NCI-H187 treated with DMSO at 0.1 percent for 48 hours (cell line): ENCODE measurements around the gene MAP7D2.

Source experiments
- DNase-seq: peaks from one replicate; lab custom pipeline; 2025; lab: John Stamatoyannopoulos, UW

MAP7D2 gene

DNA sequence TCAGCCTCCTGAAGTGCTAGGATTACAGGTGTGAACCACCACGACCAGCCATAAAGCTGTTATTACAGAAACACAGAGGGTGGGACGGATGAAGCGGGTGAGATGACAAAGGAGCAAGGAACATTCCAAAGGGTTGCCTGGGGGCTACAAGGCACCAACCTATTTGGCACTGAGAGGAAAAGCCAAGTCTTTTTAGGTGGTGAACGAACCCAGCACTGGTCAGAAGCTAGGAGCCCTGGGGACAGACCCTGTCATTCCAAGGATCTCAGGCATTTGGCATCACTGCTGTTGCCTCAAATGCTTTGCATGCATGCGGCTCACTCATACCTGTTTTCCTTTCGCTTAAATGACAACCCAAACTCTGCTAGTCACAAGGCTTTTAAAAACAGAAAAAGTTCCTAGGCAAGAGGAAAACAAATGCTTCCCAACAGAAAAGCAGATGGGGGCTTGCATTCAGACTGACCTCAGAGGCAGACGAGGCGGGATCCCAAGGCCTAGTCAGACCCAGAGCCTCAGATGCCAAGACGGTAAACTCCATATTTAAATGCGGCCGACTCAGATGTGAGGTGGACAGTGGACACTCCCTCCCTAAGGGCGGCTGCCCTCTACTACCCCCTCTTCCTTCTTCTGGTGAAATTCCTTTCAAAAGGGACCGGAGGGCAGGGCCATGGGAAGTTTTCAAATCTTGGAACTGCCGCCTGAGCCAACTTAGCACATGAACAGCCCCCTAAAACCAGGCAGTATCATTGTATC, 4.5 kb downstream of the MAP7D2 start:
- no peak for DNase-seq

DNA sequence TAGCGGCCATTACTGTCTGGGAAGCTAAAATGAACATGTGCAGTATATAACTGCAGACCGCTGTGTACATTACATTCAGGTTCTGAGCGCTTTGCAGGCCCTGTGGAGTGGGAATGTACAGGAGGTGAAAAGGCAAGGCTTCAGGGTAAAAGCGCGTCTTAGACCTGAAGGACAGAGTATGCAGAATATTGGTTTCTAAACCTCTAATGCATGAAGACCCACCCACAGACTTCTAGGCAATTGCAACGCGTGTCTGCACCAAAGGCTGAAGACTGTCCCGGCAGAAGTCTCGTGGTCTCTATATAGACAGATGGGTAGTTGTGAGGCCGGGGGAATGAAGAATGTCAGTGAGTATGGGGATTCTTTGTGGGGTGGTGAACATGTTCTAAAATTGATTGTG, 5.4 kb downstream of the MAP7D2 start:
- DNase-seq: no peak

DNA sequence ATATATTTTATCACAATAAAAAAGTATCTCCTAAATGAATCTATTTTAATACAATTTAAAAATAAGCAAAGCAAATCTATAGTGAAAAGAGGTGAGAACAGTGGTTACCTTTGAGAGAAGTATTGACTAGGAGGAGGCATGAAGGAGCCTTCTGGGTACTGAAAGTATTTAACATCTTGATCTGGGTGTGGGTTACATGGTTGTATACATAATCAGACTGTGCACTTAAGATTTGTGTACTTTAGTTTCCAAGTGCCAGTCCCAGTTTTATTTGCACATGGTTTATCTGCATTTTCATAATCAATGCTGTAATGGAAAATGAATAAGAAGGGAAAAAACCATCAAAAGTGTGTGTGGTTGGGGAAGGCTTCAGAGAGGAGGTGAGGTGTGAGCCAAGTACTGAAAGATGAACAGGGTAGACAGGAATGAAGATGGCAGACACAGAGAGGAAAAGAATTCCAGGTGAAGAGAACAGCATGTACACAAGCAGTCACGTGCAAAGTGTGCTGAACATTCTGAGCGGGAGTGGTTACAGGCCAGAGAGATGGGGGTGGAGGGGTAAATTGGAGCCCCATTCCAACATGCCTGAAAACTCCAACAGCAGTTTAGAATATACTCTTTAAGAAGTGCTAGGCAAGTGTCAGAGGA, 14.6 kb downstream of the MAP7D2 start:
- no peak for DNase-seq

DNA sequence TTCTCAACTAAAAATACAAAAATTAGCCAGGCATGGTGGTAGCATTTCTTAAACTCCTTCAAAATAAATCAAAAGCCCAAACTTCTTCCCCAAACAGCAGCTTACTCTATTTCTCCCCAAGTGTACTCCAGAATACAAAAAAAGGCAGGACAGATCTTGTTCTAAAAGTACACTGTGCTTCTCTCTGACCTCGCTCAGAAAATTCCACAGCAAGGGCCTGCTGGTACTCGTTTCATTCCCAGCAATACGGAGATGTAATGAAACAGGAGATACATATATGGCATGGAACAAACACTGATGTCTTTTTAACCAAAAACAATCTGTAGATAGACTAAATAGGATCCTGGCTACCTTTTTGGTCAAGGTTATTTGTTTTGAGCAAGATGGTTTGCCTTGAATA, 25.2 kb downstream of the MAP7D2 start:
- no peak for DNase-seq

DNA sequence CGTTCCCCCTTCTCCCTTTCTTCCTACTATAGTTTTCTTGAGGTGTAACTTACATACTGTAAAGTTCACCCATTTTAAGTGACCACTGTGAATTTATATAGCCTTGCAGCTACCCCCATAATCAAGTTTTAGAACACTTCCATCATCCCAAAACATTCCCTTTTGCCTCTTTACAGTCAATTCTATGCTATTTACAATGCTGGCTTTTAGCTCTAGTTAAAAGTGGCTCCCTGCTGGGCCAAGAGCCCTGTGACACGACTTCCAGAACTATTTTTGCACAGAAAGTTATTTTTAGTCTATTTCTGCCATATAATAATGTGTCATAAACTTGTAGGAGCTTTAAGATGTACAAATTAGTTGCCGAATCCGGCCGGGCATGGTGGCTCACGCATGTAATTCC, 26.9 kb downstream of the MAP7D2 start:
- DNase-seq: no peak

DNA sequence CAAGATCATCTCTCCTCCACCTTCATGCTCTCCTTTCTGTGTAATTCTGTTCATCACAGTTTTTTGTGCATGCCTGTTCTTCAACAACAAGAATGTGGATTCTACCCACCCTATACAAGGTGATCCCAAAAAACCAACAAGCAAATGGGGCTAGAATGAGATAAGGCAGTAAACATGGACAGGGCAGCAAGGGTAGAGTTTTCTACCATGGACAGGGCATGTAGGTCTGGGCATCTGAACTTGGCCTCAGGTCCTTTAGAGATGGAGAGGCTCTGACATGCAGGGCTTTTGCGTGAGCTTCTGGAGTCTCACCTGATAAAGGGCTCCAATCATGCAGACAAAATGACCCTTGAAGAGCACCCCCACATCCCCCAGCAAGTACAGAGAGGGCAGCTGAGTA, 36.4 kb downstream of the MAP7D2 start:
- DNase-seq: no peak

DNA sequence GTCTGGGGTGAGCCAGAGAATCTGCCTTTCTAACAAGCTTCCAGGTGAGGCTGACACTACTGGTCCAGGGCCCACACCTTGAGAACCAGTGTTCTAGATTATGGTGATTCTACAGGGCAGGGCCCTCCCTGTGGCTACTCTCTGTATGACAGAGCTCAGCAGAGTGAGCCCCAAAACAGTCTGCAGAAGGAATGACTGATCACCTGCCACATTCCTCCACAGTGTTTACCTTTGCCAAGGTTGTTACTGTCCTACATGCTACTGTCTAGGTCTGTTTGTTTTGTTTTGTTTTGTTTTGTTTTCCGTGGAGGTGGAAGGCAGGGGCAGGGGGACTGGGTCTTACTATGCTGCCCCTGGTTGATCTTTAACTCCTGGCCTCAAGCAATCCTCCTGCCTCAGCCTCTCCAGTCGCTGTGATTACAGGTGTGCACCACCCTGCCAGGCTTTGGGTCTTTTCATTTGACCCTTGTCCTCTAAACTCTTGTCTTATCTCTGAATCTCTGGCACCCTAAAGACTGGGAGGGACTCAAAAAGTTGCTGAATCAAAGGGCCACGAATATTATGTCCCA, 45.1 kb downstream of the MAP7D2 start:
- DNase-seq: no peak

DNA sequence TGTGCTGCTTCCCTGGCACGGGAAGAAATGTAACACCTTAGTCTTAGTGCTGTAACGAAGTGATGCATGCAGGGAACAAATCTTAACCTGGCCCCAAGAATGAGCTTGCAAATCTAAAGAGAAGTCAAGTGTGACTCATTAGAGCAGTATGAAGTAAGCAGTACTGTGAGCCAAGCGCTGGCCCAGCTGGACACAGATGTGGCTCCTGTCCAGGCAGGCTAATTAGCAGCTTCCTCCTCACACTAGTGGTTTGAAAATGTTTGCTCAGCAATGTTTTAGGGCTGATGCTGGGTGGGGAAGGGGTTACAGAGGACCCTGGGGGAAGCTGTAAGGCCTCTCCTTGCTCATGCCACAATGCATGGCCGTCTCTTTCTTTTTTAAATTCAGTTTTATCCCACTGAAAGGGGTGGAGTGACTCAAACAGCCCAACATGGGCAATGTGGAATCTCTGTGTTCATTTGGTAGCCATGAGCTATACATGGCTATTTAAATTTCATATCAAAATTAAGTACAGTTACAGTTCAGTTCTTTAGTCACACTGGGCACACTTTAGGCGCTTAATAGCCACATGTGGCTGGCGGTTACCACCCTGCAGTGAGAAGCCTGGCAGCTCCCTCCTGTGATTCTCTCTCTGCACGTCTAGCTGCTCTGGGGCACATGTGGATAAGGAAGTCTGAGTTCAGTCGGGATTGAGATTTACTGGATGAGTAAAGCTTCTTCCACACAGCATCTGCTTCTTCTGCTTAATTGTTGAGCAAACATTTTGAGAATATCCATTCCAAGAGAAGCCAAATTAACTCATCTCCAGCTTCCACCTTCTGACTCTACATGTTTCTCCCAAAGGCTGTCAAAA, 48.8 kb downstream of the MAP7D2 start:
- no peak for DNase-seq

DNA sequence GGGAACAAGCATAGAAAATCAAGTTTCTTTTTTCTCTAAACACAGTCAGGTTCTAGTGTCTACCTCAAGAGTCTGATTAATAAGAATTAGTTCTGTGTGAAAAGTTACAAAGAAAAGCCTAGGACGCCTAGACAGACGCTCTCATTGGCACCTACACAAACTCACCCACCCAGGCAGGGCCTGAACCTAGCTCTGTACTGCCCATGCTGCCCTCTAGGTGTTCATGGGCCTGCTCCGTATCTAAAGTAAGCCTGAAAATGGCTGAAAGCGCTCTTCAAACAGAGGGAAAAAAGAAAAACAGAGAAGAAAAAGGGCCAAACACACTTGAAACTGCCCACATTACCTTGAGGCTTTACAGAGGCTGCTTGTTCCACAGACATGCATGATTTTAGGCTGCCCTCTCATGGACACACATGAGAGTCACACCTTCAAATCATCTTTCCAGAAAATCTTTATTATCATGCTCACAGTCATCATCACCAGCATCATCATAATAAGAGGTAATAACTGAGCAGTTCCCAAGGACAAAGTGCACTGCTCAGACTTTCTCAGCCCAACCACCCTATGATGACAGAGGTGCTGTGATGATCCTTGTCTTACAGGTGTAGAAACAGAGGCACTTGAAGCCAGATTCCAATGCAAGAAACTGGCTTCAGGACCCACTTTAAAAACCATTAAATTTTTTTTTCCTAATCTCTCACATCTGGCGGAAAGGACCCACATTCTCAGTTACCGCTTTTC, 49.6 kb downstream of the MAP7D2 start:
- DNase-seq: no peak

DNA sequence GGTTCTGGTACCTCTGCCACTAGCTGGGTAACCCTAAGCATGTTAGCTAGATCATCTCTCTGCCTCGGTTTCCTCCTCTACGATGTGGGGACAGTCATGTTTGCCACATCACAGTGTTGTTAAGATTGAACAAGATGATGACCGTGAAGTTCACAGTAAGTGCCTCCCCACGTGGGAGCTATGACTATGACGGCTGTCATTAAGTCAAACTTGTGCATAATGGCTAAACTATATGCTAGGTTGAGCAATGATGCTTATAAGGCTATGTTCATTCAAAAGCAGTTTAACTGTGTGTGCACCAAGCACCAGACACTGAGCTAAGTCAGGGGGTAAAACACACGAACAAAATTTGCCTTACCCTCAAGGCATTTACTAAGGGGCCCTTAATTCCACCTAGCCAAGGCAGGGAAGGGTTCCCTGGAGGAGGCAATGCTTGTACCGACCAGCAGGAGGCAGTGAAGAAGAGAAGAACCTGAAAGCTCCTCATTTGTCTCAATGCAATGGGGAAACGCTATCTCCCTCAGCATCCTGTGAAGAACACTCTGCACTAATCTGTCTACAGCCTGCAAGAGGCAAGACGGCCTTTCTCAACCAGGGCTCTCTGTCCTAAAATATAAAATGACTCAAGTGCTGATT, 52.9 kb downstream of the MAP7D2 start:
- no peak for DNase-seq

DNA sequence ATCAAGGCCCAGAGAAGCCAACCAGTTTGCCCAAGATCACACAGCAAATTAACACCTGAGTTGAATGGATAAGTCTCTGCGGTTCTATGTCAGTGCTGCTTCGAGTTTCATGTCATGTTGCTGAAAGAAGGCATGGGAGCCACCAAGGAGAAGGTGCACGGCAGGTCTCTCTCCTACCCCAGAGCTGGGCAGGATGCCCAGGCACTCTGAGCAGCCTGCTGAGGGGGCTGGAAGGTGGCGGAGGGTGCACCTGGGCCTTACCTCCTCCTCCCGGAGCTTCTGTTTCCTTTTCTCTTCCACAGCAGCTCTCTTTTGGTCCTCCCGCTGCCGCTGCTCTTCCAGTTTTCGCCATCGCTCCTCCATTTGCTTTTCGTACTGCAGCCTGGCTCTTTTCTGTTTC, 53.6 kb downstream of the MAP7D2 start:
- DNase-seq: no peak

DNA sequence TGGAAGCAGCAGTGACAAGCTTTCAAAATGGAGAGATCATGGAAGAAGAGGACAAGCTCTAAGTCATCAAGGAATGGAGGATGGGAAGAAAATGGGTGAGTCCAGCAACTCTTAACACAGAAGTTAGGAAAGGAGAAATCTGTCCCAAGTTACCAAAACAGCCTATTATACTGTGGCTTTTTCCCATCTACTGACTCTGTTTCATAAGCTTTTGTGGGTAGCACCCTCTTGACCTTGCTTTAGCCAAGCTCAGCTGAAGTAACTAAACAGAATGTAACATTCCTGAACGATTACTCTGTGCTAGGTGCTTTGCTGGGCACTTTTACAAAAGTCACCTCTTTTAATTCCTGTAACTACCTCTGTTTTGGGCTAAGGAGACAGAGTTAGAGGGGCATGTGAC, 54.9 kb downstream of the MAP7D2 start:
- DNase-seq: no peak

DNA sequence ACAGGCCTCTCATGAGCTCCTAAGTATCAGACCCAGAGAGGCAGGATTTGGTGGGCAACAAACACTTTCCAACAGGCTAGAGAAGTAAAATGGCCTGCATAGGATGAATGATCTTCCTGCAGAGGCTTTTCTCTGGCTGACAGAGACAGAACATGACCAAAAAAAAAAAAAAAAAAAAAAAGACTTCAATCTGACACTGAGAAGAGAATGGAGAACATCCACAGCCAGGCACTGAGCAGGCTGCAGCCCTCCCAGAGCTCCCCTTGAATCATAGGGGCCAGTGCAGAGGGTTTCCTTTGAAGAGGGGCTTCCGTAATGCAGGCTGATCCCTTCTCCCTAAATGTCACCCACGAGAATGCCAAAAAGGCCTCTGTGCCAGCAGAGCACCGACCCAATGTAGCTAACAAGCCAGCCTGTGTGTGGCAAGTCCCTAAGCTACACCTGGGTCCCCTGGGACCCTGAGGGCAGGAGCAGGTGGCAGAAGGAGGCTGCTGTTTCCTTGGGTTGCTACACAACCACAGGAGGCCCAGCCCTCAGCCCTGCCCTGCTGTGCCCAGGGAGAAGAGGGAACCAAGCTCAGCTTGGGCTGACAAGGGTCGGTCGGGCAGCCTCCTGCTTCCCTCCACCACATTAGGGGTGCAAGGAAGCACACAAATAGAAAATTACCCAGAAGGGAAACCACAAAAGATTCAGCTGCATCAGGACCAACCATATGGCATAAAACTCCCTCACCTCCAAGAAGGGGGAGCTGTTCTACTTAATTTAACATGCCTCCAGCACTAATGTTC, 55.6 kb downstream of the MAP7D2 start:
- DNase-seq: peak; percentile 24

DNA sequence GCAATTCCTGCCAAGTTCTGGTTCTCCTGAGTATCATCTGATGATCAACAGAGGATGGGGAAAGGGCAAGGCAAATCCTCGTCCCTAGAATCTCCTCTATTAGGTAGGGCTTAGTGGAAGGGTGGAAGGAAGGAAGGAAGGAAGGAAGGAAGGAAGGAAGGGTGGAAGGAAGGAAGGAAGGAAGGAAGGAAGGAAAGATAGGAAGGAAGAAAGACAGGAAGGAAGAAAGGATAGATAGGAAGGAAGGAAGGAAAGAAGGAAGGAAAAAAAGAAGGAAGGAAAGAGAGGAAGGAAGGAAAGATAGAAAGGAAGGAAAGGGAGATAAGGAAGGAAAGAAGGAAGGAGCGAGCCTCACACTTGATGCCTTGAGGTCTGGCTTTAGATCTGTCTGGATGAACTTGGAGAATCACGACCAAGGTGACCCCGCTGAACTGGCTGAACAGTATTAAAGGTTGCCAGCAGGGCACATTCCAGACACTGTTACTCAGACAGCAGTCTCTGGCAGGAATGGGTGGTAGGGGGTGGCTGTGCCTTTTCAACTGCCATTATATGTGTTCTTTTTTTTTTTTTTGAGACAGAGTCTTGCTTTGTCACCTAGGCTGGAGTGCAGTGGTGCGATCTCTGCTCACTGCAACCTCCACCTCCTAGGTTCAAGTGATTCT, 57.1 kb downstream of the MAP7D2 start:
- no peak for DNase-seq

DNA sequence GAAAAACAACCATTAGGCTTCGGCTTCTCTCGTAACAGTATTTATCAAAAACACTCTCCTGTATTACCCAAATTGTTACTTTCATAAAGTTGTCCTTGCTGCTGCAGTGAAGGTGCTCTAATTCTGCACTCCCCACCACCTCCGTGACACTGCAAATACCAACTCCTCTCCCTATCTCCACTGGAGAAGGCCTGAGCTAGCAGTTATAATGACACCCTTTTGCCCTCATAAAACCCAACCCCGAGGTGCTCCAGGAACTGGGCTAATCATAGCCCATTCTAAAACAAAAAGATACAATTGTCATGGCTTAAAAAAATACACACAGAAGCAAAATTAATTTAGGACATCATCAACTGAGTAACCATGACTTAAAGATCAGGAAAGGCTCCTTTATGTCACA, 59.2 kb downstream of the MAP7D2 start:
- DNase-seq: no peak

DNA sequence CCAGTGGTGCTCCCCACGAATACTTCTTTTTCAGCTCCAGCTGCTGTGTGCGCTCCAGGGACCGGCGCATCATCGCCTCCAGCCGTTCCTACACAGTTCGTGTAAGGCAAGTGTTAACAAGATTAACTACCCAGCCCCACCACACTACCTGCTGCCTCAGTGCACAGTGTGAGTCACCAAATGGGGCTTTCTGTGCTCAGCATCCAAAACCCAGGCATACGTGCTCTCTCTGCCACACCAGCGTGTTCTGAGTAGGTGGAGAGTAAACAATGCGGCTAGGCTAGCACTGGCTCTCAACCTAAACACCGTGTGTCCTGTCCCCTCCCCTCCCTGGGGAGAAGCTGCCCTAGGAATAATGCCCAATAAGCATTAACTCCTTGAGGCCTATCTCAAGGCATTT, 60.0 kb downstream of the MAP7D2 start:
- peak; percentile 8 for DNase-seq

DNA sequence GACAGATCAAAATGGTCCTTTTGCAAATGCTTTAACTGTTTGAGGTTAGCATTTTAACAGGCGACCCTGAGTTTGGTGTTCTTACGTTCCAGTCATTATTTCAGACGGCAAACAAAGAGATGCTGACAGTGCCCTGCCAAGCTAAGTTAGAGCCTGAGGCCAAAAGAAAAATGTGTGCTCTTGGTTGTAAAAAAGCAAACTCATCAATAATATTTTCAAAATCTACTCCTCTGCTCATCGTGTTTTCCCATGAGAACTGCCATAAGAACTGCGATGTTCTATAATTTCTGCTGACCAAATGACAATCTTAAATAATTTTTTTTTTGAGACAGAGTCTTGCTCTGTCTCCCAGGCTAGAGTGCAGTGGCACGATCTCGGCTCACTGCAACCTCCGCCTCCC, 63.2 kb downstream of the MAP7D2 start:
- DNase-seq: no peak

DNA sequence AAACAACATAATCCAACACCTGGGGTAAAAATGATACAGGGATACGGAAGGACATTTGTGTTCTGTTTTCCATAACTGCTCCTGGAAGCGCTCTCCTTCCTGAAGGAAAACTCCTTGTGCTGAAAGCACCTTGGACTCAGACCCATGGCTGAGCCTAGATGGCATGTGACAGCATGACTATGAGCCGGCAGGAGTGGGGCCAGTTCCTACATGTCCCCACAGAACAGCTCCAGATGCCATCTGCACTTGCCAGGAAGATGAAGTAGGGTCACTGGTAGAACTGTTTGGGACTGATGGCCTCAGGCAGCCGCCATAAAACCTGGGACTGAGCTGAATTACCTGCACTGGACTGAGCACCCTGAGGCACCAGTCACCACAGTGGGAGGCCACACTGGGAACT, 69.8 kb downstream of the MAP7D2 start:
- no peak for DNase-seq

DNA sequence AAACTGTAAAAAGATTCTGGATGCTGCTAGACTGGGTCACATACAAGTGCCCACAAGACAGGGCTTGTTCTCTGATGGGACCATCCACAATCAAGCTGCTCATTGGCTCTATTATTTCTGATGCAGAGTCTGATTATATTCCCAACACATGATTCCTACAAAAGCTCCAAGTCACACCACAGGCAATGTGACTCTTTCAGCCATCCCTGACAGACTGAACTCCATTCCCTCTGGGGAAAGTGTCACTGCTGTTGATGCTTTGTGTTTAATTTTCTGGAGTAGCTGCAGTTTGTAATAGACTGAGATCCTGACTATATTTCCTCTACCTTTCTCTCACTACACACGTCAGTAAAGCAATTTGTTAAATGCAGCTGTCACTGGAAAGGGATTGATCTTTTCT, 70.5 kb downstream of the MAP7D2 start:
- no peak for DNase-seq

DNA sequence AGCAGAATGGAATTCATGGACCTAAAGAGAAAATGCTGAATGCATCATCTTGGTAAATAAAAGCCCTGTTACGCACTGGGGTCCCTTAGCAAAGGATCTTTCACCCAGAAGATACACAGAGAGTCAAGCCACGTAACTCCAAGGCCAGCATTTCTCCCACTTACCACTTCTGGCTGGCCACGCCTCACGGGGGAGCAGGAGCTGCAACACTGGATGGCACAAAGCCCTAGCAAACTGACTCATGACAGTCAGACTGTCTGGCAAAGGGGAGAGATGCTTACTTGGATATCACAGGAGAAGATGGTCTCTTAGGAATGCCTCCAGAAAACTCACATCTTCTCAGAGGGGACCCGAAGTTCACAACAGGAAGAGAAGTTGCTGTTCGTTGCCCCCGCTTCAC, 74.5 kb downstream of the MAP7D2 start:
- DNase-seq: no peak
